ENCODE results near the gene CACNA2D3.

CACNA2D3 gene

GRCh38 chr3:54719914-54720313, 597.6 kb downstream of the CACNA2D3 start:
- no peak overlapping the region for H3K4me3 ChIP-seq (ENCODE audit: low read length)
- no peak for TF ChIP-seq CTCF (IDR thresholded peaks at IDR 0.05; ENCODE audit: insufficient read depth, low read depth, low read length, missing control alignments)
- DNase-seq (ENCODE audit: low read depth) = no peak

- TF ChIP-seq CTCF (IDR thresholded peaks at IDR 0.05; ENCODE audit: insufficient read depth, low read depth, low read length, missing control alignments) = no peak
- H3K4me3 ChIP-seq (ENCODE audit: low read length) = no peak overlapping the region
- no peak for DNase-seq (ENCODE audit: low read depth)
Measured at GRCh38 chr3:54720604-54721003, 598.3 kb downstream of the CACNA2D3 start.

GRCh38 chr3:54731732-54732445, 609.5 kb downstream of the CACNA2D3 start:
- TF ChIP-seq CTCF (IDR thresholded peaks at IDR 0.05; ENCODE audit: insufficient read depth, low read depth, low read length, missing control alignments) = no peak
- no peak overlapping the region for H3K4me3 ChIP-seq (ENCODE audit: low read length)
- no peak for DNase-seq (ENCODE audit: low read depth)

- DNase-seq (ENCODE audit: low read depth) = no peak
- no peak for TF ChIP-seq CTCF (IDR thresholded peaks at IDR 0.05; ENCODE audit: insufficient read depth, low read depth, low read length, missing control alignments)
- no peak overlapping the region for H3K4me3 ChIP-seq (ENCODE audit: low read length)
Measured at GRCh38 chr3:54733106-54734006, 611.0 kb downstream of the CACNA2D3 start.

- DNase-seq (ENCODE audit: low read depth) = no peak
- H3K4me3 ChIP-seq (ENCODE audit: low read length) = no peak overlapping the region
- no peak for TF ChIP-seq CTCF (IDR thresholded peaks at IDR 0.05; ENCODE audit: insufficient read depth, low read depth, low read length, missing control alignments)
Measured at GRCh38 chr3:54736459-54736858, 614.1 kb downstream of the CACNA2D3 start.

- TF ChIP-seq CTCF (IDR thresholded peaks at IDR 0.05; ENCODE audit: insufficient read depth, low read depth, low read length, missing control alignments) = no peak
- no peak for DNase-seq (ENCODE audit: low read depth)
- no peak overlapping the region for H3K4me3 ChIP-seq (ENCODE audit: low read length)
Measured at GRCh38 chr3:54743755-54744154, 621.4 kb downstream of the CACNA2D3 start.

All from epithelial cell of esophagus (primary cell).